HepG2 (cell line): Measurements from ENCODE around the gene EIF6. TPM values are rescaled to one million over a fixed set of nuclear protein-coding genes. Genes with fewer than 3 reads are reported as not detected.

Experiments
- AHR ChIP-seq: IDR thresholded peaks from 2 replicates; pipeline ENCODE4 v1.6.1; 2018; ENCODE audit warnings: missing genetic modification reagents, missing compliant biosample characterization
- EHMT2 ChIP-seq: fragments of 200-600 bp; sonication (generic); IDR thresholded peaks from 2 replicates; pipeline ENCODE4 v1.7.0; 2017; ENCODE audit warnings: antibody characterized with exemption, low read depth, low read length, borderline replicate concordance
- ELK4 ChIP-seq: sonication (generic); formaldehyde crosslinking; IDR thresholded peaks from 2 replicates; pipeline ENCODE4 v1.9.0; 2021; ENCODE audit warnings: missing genetic modification reagents, borderline replicate concordance
- GLMP ChIP-seq: sonication (generic); formaldehyde crosslinking; IDR thresholded peaks from 2 replicates; pipeline ENCODE4 v1.9.0; 2021; ENCODE audit warnings: missing genetic modification reagents, mild to moderate bottlenecking, borderline replicate concordance
- HDAC1 ChIP-seq: sonication (generic); formaldehyde crosslinking; IDR thresholded peaks from 2 replicates; pipeline ENCODE4 v1.5.1; 2020; ENCODE audit warnings: mild to moderate bottlenecking, missing genetic modification reagents
- KIAA2018 ChIP-seq: sonication (generic); formaldehyde crosslinking; IDR thresholded peaks from 2 replicates; pipeline ENCODE4 v1.5.0; 2020; ENCODE audit warnings: mild to moderate bottlenecking, missing genetic modification reagents, borderline replicate concordance
- KLF6 ChIP-seq: IDR thresholded peaks from 2 replicates; pipeline ENCODE4 v1.8.0; 2016; ENCODE audit warnings: missing biosample characterization, missing genetic modification reagents
- MTA3 ChIP-seq: sonication (generic); formaldehyde crosslinking; IDR thresholded peaks from 2 replicates; pipeline ENCODE4 v1.4.0; 2020; ENCODE audit warnings: missing genetic modification reagents
- MXI1 ChIP-seq: IDR thresholded peaks from 3 replicates; pipeline ENCODE4 v1.6.1; 2012; ENCODE audit warnings: low read depth, low read length, inconsistent platforms, borderline replicate concordance
- NKX3-1 ChIP-seq: sonication (generic); formaldehyde crosslinking; IDR thresholded peaks from 2 replicates; pipeline ENCODE4 v1.5.0; 2020; ENCODE audit warnings: missing genetic modification reagents
- PHF8 ChIP-seq: sonication (generic); formaldehyde crosslinking; IDR thresholded peaks from 2 replicates; pipeline ENCODE4 v1.5.0; 2020; ENCODE audit warnings: missing genetic modification reagents
- SRY ChIP-seq: sonication (generic); formaldehyde crosslinking; IDR thresholded peaks from 2 replicates; pipeline ENCODE4 v1.8.0; 2022; ENCODE audit warnings: mild to moderate bottlenecking, missing genetic modification reagents
- TRAFD1 ChIP-seq: sonication (generic); formaldehyde crosslinking; IDR thresholded peaks from 2 replicates; pipeline ENCODE4 v1.5.1; 2020; ENCODE audit warnings: missing genetic modification reagents, mild to moderate bottlenecking, borderline replicate concordance
- ZNF331 ChIP-seq: sonication (generic); formaldehyde crosslinking; IDR thresholded peaks from 2 replicates; pipeline ENCODE4 v1.4.0; 2020; ENCODE audit warnings: missing genetic modification reagents
- ZNF441 ChIP-seq: sonication (generic); formaldehyde crosslinking; IDR thresholded peaks from 2 replicates; pipeline ENCODE4 v1.7.0; 2021; ENCODE audit warnings: missing genetic modification reagents, borderline replicate concordance
- ZNF782 ChIP-seq: sonication (generic); formaldehyde crosslinking; IDR thresholded peaks from 2 replicates; pipeline ENCODE4 v1.4.0; 2020; ENCODE audit warnings: missing genetic modification reagents, mild to moderate bottlenecking, borderline replicate concordance
- polyA plus RNA-seq, 8 experiments: library from polyadenylated mRNA; depleted of rRNA in 3 of 8; stranded (reverse) in 7 of 8; unstranded in 1 of 8; fragments of >200 nt; fragmentation: Illumina TruSeq in 4 of 8; extraction: Trizol in 4 of 8; gene quantifications; 2 replicates each; pipeline versions ENCODE4 v1.2.1 to v1.2.3, GENCODE V29; 2011 to 2016; ENCODE audit warnings: low read depth in 4 of 8, missing spikeins in 1 of 8, mixed read lengths in 1 of 8; ENCODE audit not compliant: insufficient read depth in 1 of 8
- total RNA-seq, 5 experiments: library from RNA; depleted of rRNA; stranded (reverse); fragments of >200 nt; fragmentation: Illumina TruSeq; extraction: Trizol; gene quantifications; 2 replicates each; pipeline ENCODE4 v1.2.3, GENCODE V29; 2016; ENCODE audit warnings: low read depth in 1 of 5

The EIF6 gene
- total and polyA plus RNA-seq, 2 of the 13 experiments (the other 11 are each of a cell fraction or from before 2014, with no cell fraction given): 462 to 466 TPM

- TF ChIP-seq KIAA2018 (CRISPR knock-in tag) (peak; percentile 93; the same call in 1 of the 2 replicates), HDAC1 (peak; percentile 99), ZNF331 (CRISPR knock-in tag) (peak; percentile 94), NKX3-1 (CRISPR knock-in tag) (peak; percentile 91), ZNF782 (CRISPR knock-in tag) (peak; percentile 41; the same call in 1 of the 2 replicates), AHR (CRISPR knock-in tag) (peak; percentile 42), MTA3 (CRISPR knock-in tag) (no peak), PHF8 (CRISPR knock-in tag) (peak; percentile 52), ZNF441 (CRISPR knock-in tag) (peak; percentile 99), GLMP (CRISPR knock-in tag) (no peak), MXI1 (peak; percentile 61; the same call in 1 of the 3 replicates), TRAFD1 (CRISPR knock-in tag) (peak; percentile 85; the same call in 1 of the 2 replicates), KLF6 (CRISPR knock-in tag) (peak; percentile 87; the same call in 1 of the 2 replicates), EHMT2 (peak; percentile 90; the same call in 1 of the 2 replicates), SRY (peak; percentile 84; the same call in 1 of the 2 replicates), ELK4 (CRISPR knock-in tag) (no peak)
These were observed 42.8 kb upstream of the EIF6 start (continued) for GRCh38 chr20:35327074-35327976.
